ENCODE results near the gene ZNF831. TPM values are rescaled to one million over a fixed set of nuclear protein-coding genes. Genes with fewer than 3 reads are reported as not detected.

The ZNF831 gene
- total RNA-seq, 1 donor from 2014 or later = not detected

DNA sequence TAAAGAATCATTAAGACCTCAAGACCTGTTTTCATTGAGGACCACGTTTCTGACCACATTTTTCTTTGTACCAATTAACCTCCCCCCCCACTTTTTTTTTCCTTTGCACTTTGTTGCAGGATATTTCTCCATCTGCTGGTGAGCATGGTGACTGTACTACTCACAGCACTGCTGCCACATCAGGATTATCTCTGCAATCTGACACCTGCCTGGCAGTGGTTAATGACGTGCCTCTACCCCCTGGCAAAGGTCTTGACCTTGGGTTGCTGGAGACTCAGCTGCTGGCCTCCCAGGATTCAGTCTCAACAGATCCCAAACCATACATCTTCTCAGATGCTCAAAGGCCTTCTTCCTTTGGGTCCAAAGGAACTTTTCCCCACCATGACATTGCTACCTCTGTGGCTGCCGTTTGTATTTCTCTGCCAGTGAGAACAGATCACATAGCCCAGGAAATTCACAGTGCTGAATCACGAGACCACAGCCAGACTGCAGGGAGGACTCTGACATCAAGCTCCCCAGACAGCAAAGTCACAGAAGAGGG lies 90.2 kb downstream of the ZNF831 start:
- H3K4me2 ChIP-seq (ENCODE audit: low read length) = no peak overlapping the region
- Mint-ChIP-seq H3K4me3 (ENCODE audit: unreplicated experiment) (no peak overlapping the region), H3K9me3 (ENCODE audit: unreplicated experiment) (peaks cover 8% of the 10 kb centered on the region), H3K4me1 (ENCODE audit: low read depth, unreplicated experiment) (peaks cover 6% of the 10 kb centered on the region), H3K27ac (ENCODE audit: unreplicated experiment) (no peak overlapping the region), H3K27me3 (ENCODE audit: low read depth, unreplicated experiment) (peaks cover 27% of the 10 kb centered on the region), H3K36me3 (ENCODE audit: low read depth, unreplicated experiment) (no peaks in the 10 kb centered on the region)
- no peaks in the 10 kb centered on the region for H4K20me1 ChIP-seq (ENCODE audit: insufficient read depth, low read length)
- TF ChIP-seq EZH2 (IDR thresholded peaks at IDR 0.05; ENCODE audit: insufficient read depth, low read length) = no peak
- TF ChIP-seq, protein P1, sequence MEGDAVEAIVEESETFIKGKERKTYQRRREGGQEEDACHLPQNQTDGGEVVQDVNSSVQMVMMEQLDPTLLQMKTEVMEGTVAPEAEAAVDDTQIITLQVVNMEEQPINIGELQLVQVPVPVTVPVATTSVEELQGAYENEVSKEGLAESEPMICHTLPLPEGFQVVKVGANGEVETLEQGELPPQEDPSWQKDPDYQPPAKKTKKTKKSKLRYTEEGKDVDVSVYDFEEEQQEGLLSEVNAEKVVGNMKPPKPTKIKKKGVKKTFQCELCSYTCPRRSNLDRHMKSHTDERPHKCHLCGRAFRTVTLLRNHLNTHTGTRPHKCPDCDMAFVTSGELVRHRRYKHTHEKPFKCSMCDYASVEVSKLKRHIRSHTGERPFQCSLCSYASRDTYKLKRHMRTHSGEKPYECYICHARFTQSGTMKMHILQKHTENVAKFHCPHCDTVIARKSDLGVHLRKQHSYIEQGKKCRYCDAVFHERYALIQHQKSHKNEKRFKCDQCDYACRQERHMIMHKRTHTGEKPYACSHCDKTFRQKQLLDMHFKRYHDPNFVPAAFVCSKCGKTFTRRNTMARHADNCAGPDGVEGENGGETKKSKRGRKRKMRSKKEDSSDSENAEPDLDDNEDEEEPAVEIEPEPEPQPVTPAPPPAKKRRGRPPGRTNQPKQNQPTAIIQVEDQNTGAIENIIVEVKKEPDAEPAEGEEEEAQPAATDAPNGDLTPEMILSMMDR (IDR thresholded peaks at IDR 0.05; ENCODE audit: insufficient read depth, low read depth, low read length) = no peak
- no peak overlapping the region for H3K27ac ChIP-seq (ENCODE audit: low read depth, low read length)
- no peaks in the 10 kb centered on the region for H3K9me3 ChIP-seq (ENCODE audit: insufficient read depth, low read depth, low read length)
- no peaks in the 10 kb centered on the region for H3K27me3 ChIP-seq (ENCODE audit: insufficient read depth, low read length)
- H3K79me2 ChIP-seq (ENCODE audit: insufficient read depth, low read length) = no peaks in the 10 kb centered on the region
- H2AFZ ChIP-seq (ENCODE audit: low read depth, low read length) = no peak overlapping the region
- H3K4me3 ChIP-seq (ENCODE audit: insufficient read depth, low read depth, low read length) = no peak overlapping the region
- no peak for FAIRE-seq
- H3K4me1 ChIP-seq (ENCODE audit: insufficient read depth, low read length) = no peaks in the 10 kb centered on the region
- DNase-seq (ENCODE audit: low read depth) = no peak
- no peak overlapping the region for H3K9ac ChIP-seq (ENCODE audit: low read length)
- H3K36me3 ChIP-seq (ENCODE audit: insufficient read depth, low read length) = no peaks in the 10 kb centered on the region

DNA sequence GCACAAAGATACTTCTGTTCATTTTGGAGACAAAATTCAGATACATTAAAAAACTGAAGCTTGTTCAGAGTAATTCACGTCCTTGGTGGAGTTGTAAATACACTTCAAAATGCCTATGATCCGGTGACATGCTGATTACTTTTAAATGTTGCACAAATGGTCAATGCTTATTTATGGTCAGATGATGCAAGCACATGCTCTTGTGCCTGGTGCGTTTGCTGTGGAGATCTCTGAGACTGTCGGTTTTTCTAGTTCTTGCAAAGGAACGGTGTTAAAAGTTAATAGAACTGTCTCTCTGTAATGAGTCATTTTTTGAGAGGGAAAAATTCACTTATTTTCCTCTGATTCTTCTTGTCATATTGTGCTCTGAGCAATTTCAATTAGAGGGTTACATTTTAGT lies 91.6 kb downstream of the ZNF831 start:
- Mint-ChIP-seq H3K27me3 (ENCODE audit: low read depth, unreplicated experiment) (peaks cover 27% of the 10 kb centered on the region), H3K36me3 (ENCODE audit: low read depth, unreplicated experiment) (no peaks in the 10 kb centered on the region), H3K9me3 (ENCODE audit: unreplicated experiment) (peaks cover 8% of the 10 kb centered on the region), H3K4me1 (ENCODE audit: low read depth, unreplicated experiment) (peaks cover 6% of the 10 kb centered on the region), H3K27ac (ENCODE audit: unreplicated experiment) (no peak overlapping the region), H3K4me3 (ENCODE audit: unreplicated experiment) (no peak overlapping the region)
- Histone ChIP-seq H3K4me3 (ENCODE audit: insufficient read depth, low read depth, low read length) (no peak overlapping the region), H3K4me1 (ENCODE audit: insufficient read depth, low read length) (no peaks in the 10 kb centered on the region), H2AFZ (ENCODE audit: low read depth, low read length) (no peak overlapping the region), H4K20me1 (ENCODE audit: insufficient read depth, low read length) (no peaks in the 10 kb centered on the region), H3K9me3 (ENCODE audit: insufficient read depth, low read depth, low read length) (no peaks in the 10 kb centered on the region), H3K4me2 (ENCODE audit: low read length) (no peak overlapping the region), H3K9ac (ENCODE audit: low read length) (no peak overlapping the region), H3K27ac (ENCODE audit: low read depth, low read length) (no peak overlapping the region), H3K36me3 (ENCODE audit: insufficient read depth, low read length) (no peaks in the 10 kb centered on the region), H3K27me3 (ENCODE audit: insufficient read depth, low read length) (no peaks in the 10 kb centered on the region), H3K79me2 (ENCODE audit: insufficient read depth, low read length) (no peaks in the 10 kb centered on the region)
- no peak for FAIRE-seq
- TF ChIP-seq, protein P1 (IDR thresholded peaks at IDR 0.05; ENCODE audit: insufficient read depth, low read depth, low read length) = no peak
- TF ChIP-seq EZH2 (IDR thresholded peaks at IDR 0.05; ENCODE audit: insufficient read depth, low read length) = no peak
- no peak for DNase-seq (ENCODE audit: low read depth)

DNA sequence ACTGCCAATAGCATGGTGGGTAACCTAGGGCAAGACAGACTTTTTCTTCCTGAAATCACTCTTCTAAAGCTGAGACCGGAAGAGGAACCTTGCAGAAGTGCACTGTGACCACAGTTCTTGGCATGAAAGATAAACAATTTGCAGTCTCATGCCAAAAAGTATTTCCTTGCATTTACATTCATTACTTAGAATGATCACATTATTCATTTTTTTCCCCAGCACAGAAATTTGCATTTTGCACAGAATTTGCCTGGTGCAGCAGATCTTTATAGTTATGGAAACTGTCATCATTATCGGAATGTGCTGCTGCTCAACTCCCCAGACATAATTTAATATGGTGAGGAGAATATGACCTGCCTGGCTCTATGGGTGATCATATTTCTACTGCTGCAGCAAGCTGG lies 94.6 kb downstream of the ZNF831 start:
- Mint-ChIP-seq H3K36me3 (ENCODE audit: low read depth, unreplicated experiment) (no peaks in the 10 kb centered on the region), H3K27me3 (ENCODE audit: low read depth, unreplicated experiment) (peaks cover 17% of the 10 kb centered on the region), H3K4me1 (ENCODE audit: low read depth, unreplicated experiment) (peaks cover 6% of the 10 kb centered on the region), H3K27ac (ENCODE audit: unreplicated experiment) (no peak overlapping the region), H3K4me3 (ENCODE audit: unreplicated experiment) (no peak overlapping the region), H3K9me3 (ENCODE audit: unreplicated experiment) (no peaks in the 10 kb centered on the region)
- H3K27me3 ChIP-seq (ENCODE audit: insufficient read depth, low read length) = no peaks in the 10 kb centered on the region
- no peaks in the 10 kb centered on the region for H4K20me1 ChIP-seq (ENCODE audit: insufficient read depth, low read length)
- H3K79me2 ChIP-seq (ENCODE audit: insufficient read depth, low read length) = no peaks in the 10 kb centered on the region
- no peak overlapping the region for H2AFZ ChIP-seq (ENCODE audit: low read depth, low read length)
- H3K4me3 ChIP-seq (ENCODE audit: insufficient read depth, low read depth, low read length) = no peak overlapping the region
- no peaks in the 10 kb centered on the region for H3K9me3 ChIP-seq (ENCODE audit: insufficient read depth, low read depth, low read length)
- H3K36me3 ChIP-seq (ENCODE audit: insufficient read depth, low read length) = no peaks in the 10 kb centered on the region
- H3K27ac ChIP-seq (ENCODE audit: low read depth, low read length) = no peak overlapping the region
- no peak overlapping the region for H3K9ac ChIP-seq (ENCODE audit: low read length)
- H3K4me2 ChIP-seq (ENCODE audit: low read length) = no peak overlapping the region
- FAIRE-seq = no peak
- TF ChIP-seq, protein P1 (IDR thresholded peaks at IDR 0.05; ENCODE audit: insufficient read depth, low read depth, low read length) = no peak
- no peak for TF ChIP-seq EZH2 (IDR thresholded peaks at IDR 0.05; ENCODE audit: insufficient read depth, low read length)
- DNase-seq (ENCODE audit: low read depth) = no peak
- H3K4me1 ChIP-seq (ENCODE audit: insufficient read depth, low read length) = no peaks in the 10 kb centered on the region

Data from astrocyte (in vitro differentiated cells and primary cell).